CD4-positive, alpha-beta T cell (primary cell): ENCODE results near the gene GADD45G. TPM values are rescaled to one million over a fixed set of nuclear protein-coding genes. Genes with fewer than 3 reads are reported as not detected.

Experiments
- ATAC-seq: fragments of 200-7000 bp; cut with Tn5 transposase; one replicate; pipeline ENCODE4 v1.10.0; 2022; ENCODE audit warnings: mild to moderate bottlenecking; ENCODE audit not compliant: poor library complexity
- CTCF ChIA-PET: fragments of 350-600 bp; sonication (Branson Sonifier 250); formaldehyde crosslinking; loops from one replicate; lab custom pipeline; 2021; ENCODE audit warnings: antibody characterized with exemption, inconsistent platforms; lab: Charles Lee
- POLR2A ChIA-PET: fragments of 350-600 bp; sonication (Branson Sonifier 250); formaldehyde crosslinking; loops from one replicate; lab custom pipeline; 2021; ENCODE audit warnings: antibody characterized with exemption, inconsistent platforms; lab: Charles Lee
- DNase-seq, 14 experiments: peaks; one replicate each; pipeline ENCODE4 v3.0.0-alpha.2; 2013 to 2020; ENCODE audit warnings: mixed read lengths in 2 of 14
- H3K27ac ChIP-seq, 2 donors: one replicate each; pipeline versions ENCODE4 v1.5.1 to v1.7.0; 2013; ENCODE audit warnings: low read length in 2 of 2, low read depth in 1 of 2, mild to moderate bottlenecking in 1 of 2
- H3K27me3 ChIP-seq, 2 experiments: 1 replicate in 1 of 2; 2 replicates in 1 of 2; pipeline versions ENCODE4 v1.6.1 to v1.7.0; 2013; ENCODE audit warnings: low read length in 2 of 2, control low read depth in 1 of 2, mild to moderate bottlenecking in 1 of 2, moderate library complexity in 1 of 2; ENCODE audit not compliant: insufficient read depth in 2 of 2, control insufficient read depth in 1 of 2
- H3K36me3 ChIP-seq: one replicate; pipeline ENCODE4 v1.6.1; 2013; ENCODE audit warnings: low read length, control low read depth; ENCODE audit not compliant: insufficient read depth
- H3K4me1 ChIP-seq: one replicate; pipeline ENCODE4 v1.6.1; 2013; ENCODE audit warnings: low read length, control low read depth; ENCODE audit not compliant: insufficient read depth
- H3K4me3 ChIP-seq: one replicate; pipeline ENCODE4 v1.5.1; 2013; ENCODE audit warnings: mild to moderate bottlenecking, low read length, moderate library complexity
- H3K9me3 ChIP-seq, 2 experiments: 1 replicate in 1 of 2; 2 replicates in 1 of 2; pipeline versions ENCODE4 v1.6.1 to v1.7.0; 2013; ENCODE audit warnings: low read length in 2 of 2, mild to moderate bottlenecking in 2 of 2, control low read depth in 1 of 2, moderate library complexity in 1 of 2; ENCODE audit not compliant: control insufficient read depth in 1 of 2, insufficient read depth in 1 of 2
- H3K27ac Mint-ChIP-seq: one replicate; pipeline ENCODE4 v1.8.0; 2020; ENCODE audit warnings: mixed read lengths
- H3K27me3 Mint-ChIP-seq: one replicate; pipeline ENCODE4 v1.8.0; 2021; ENCODE audit warnings: mixed read lengths
- H3K36me3 Mint-ChIP-seq: one replicate; pipeline ENCODE4 v1.8.0; 2021; ENCODE audit warnings: low read depth, mixed read lengths
- H3K4me1 Mint-ChIP-seq: one replicate; pipeline ENCODE4 v1.8.0; 2021; ENCODE audit warnings: low read depth, mixed read lengths
- H3K4me3 Mint-ChIP-seq: one replicate; pipeline ENCODE4 v1.8.0; 2020; ENCODE audit warnings: mild to moderate bottlenecking, mixed read lengths
- H3K9me3 Mint-ChIP-seq: one replicate; pipeline ENCODE4 v1.8.0; 2020; ENCODE audit warnings: mixed read lengths
- intact Hi-C, 2 experiments: fragments of 100-400 bp; cut with DNase I in 1 of 2; cut with micrococcal nuclease in 1 of 2; formaldehyde crosslinking; loops; one replicate each; pipeline versions ENCODE4 v1.15.1 to v1.9.0; 2023 to 2025; cut with DNase I, micrococcal nuclease
- total RNA-seq, 174 experiments: library from RNA in 2 of 174; stranded (reverse) in 2 of 174; gene quantifications; one replicate each; pipeline ENCODE4 v1.2.3 and lab custom pipeline; 2021 to 2026
- TF ChIP-seq, protein P1 (sequence below): fragments of 200-600 bp; IDR thresholded peaks from one replicate; pipeline ENCODE4 v1.8.0; 2022; ENCODE audit warnings: antibody characterized with exemption, mild to moderate bottlenecking

GADD45G gene
- total RNA-seq, 2 experiments from 2014 or later: 15.6 to 16.1 TPM

DNA sequence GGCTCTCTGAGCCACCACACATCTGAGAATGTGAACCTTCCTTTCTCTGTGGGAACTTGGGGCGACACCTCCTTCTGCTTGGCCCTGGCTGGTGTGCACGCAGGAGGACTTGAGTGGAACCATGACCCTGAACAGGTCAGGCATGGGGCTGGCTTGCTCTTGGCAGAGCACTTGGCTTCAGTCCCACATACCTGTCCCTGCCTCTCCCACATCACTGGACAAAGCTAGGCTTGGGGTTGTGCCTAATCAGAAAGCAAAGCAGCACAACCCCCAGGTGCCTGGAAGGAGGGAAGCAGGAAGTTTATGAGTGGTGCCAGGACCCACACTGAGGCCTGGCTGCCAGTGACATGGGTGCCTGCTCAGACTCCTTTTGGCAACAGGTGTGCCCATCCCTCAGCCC, 13.2 kb downstream of the GADD45G start:
- CTCF ChIA-PET: no interaction called here
- H3K9me3 ChIP-seq: peaks cover 0 to 4% of the 10 kb centered on the region in 2 experiments
- Mint-ChIP-seq H3K4me3 (no peak overlapping the region), H3K4me1 (no peaks in the 10 kb centered on the region), H3K9me3 (no peaks in the 10 kb centered on the region), H3K36me3 (no peaks in the 10 kb centered on the region), H3K27me3 (no peaks in the 10 kb centered on the region), H3K27ac (no peak overlapping the region)
- H3K36me3 ChIP-seq: no peaks in the 10 kb centered on the region
- H3K4me3 ChIP-seq: no peak overlapping the region
- intact Hi-C loops: no loop called here
- no peaks in the 10 kb centered on the region for H3K27me3 ChIP-seq
- H3K27ac ChIP-seq: no peak overlapping the region
- POLR2A ChIA-PET: no interaction called here
- H3K4me1 ChIP-seq: no peaks in the 10 kb centered on the region
- DNase-seq: no peak
- ATAC-seq: no peak
- TF ChIP-seq, protein P1, sequence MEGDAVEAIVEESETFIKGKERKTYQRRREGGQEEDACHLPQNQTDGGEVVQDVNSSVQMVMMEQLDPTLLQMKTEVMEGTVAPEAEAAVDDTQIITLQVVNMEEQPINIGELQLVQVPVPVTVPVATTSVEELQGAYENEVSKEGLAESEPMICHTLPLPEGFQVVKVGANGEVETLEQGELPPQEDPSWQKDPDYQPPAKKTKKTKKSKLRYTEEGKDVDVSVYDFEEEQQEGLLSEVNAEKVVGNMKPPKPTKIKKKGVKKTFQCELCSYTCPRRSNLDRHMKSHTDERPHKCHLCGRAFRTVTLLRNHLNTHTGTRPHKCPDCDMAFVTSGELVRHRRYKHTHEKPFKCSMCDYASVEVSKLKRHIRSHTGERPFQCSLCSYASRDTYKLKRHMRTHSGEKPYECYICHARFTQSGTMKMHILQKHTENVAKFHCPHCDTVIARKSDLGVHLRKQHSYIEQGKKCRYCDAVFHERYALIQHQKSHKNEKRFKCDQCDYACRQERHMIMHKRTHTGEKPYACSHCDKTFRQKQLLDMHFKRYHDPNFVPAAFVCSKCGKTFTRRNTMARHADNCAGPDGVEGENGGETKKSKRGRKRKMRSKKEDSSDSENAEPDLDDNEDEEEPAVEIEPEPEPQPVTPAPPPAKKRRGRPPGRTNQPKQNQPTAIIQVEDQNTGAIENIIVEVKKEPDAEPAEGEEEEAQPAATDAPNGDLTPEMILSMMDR: no peak

DNA sequence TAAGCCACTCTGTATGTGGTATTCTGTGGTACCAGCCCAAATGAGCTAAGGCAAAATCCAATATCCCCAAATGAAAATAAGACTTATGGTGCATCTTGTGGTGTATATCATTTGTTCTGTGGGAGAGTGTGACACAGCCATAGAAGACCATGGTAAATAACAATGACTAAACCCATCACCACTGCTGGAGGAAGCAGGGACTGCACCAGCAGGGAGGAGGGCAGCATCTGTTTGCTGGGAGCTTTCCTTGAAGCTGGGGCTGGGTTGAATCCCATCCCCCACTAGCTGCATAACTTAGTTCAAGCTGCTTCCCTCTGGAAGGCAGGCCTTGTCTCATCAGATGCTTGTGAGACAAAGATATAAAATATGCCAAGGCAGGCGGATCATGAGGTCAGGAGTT, 14.2 kb downstream of the GADD45G start:
- ATAC-seq: no peak
- intact Hi-C loops: no loop called here
- Histone ChIP-seq H3K36me3 (no peaks in the 10 kb centered on the region), H3K9me3 (peaks cover 0 to 4% of the 10 kb centered on the region in 2 experiments), H3K27ac (no peak overlapping the region), H3K4me1 (no peaks in the 10 kb centered on the region), H3K27me3 (no peaks in the 10 kb centered on the region), H3K4me3 (no peak overlapping the region)
- H3K27me3 Mint-ChIP-seq: no peaks in the 10 kb centered on the region
- ChIA-PET CTCF (interaction anchor here (0.9 to 1.3 kb wide), 2 partner anchors 10 to 16 kb away, joined by 3 to 4 read pairs; no protein-coding TSS in a partner anchor), POLR2A (interaction anchor here (0.6 kb wide), 1 partner anchor 261 kb away, joined by 3 read pairs; no protein-coding TSS in a partner anchor)
- H3K36me3 Mint-ChIP-seq: no peaks in the 10 kb centered on the region
- no peak overlapping the region for H3K27ac Mint-ChIP-seq
- no peaks in the 10 kb centered on the region for H3K9me3 Mint-ChIP-seq
- H3K4me1 Mint-ChIP-seq: no peaks in the 10 kb centered on the region
- TF ChIP-seq, protein P1: no peak
- no peak for DNase-seq
- no peak overlapping the region for H3K4me3 Mint-ChIP-seq

DNA sequence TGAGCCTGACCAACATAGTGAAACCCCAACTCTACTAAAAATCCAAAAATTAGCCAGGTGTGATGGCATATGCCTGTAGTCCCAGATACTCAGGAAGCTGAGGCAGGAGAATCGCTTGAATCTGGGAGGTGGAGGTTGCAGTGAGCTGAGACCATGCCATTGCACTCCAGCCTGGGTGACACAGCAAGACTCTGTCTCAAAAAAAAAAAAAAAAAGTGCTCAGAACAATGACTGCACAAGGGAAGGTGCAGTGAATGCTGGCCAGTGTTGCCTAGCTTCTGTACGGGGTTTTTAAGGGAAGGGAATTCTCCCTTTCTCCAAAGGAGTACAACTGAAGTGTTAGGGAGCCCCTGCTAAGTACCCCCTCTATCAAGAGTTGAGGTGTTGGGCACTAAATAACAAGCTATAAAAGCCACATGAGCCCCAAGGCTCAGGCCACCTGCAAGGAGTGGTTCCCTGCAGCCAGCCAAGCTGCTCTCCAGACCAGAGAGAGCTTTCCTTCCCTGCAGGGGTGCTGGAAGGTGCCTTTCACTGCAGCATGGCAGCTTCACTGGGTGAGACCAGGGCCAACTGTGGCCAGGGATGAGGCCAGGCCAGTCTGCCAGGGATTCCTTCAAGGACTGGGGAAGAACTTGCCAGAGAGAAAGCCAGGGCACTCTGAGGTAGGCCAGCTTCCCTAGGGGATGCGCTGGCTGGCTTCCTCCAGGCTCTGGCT, 14.8 kb downstream of the GADD45G start:
- POLR2A ChIA-PET: interaction anchor here (0.6 kb wide), 1 partner anchor 261 kb away, joined by 3 read pairs; no protein-coding TSS in a partner anchor

More for the DNA sequence above, 14.8 kb downstream of the GADD45G start:
- no peaks in the 10 kb centered on the region for H3K36me3 Mint-ChIP-seq
- Histone ChIP-seq H3K4me3 (no peak overlapping the region), H3K27ac (no peak overlapping the region), H3K36me3 (no peaks in the 10 kb centered on the region), H3K27me3 (no peaks in the 10 kb centered on the region), H3K4me1 (no peaks in the 10 kb centered on the region), H3K9me3 (peaks cover 0 to 4% of the 10 kb centered on the region in 2 experiments)
- TF ChIP-seq, protein P1: no peak
- H3K9me3 Mint-ChIP-seq: no peaks in the 10 kb centered on the region
- no peak for DNase-seq
- H3K4me1 Mint-ChIP-seq: no peaks in the 10 kb centered on the region
- ATAC-seq: no peak
- CTCF ChIA-PET: interaction anchor here (0.9 to 1.3 kb wide), 2 partner anchors 9 to 17 kb away, joined by 3 to 4 read pairs; no protein-coding TSS in a partner anchor
- H3K27me3 Mint-ChIP-seq: no peaks in the 10 kb centered on the region
- intact Hi-C loops: no loop called here
- H3K4me3 Mint-ChIP-seq: no peak overlapping the region
- no peak overlapping the region for H3K27ac Mint-ChIP-seq
